GM12874 (cell line): Measurements from ENCODE around the gene OTOP1.

Experiments
- CTCF ChIP-seq: IDR thresholded peaks from 2 replicates; pipeline ENCODE4 v1.5.1; 2011; ENCODE audit warnings: low read depth, mild to moderate bottlenecking, control low read depth, low read length, moderate library complexity; ENCODE audit not compliant: insufficient read depth

The OTOP1 gene

GRCh38 chr4:4248029-4248884, 21.5 kb upstream of the OTOP1 start, which contains the start of gene TMEM128:
Gene TMEM128, minus strand, starts transcription at chr4:4248223. Its CDS starts 21 bp downstream, at chr4:4248202.
- TF ChIP-seq CTCF: no peak

- no peak for TF ChIP-seq CTCF
Observed at GRCh38 chr4:4247696-4248028, 20.9 kb upstream of the OTOP1 start.

DNA sequence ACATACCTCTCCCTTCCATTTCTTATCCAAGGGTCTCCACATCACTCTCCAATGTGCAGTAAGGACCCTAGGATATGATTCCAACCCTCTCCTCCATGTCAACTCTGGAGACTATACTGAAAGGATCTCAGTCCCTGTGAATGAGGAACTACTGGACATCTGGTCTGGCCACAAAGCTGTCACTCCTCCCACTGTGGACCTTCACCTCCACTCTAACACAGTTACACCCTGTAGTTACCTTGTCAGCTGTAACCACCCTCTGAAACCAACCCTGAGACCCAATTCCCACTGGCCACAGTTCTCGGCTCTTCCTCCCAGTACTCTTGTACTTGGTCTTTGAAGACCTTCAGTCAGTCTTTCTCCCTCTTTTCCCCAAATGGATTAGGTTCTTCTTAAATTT, 18.4 kb upstream of the OTOP1 start:
- no peak for TF ChIP-seq CTCF

- TF ChIP-seq CTCF: no peak
Observed at GRCh38 chr4:4233610-4234009, 6.9 kb upstream of the OTOP1 start.

DNA sequence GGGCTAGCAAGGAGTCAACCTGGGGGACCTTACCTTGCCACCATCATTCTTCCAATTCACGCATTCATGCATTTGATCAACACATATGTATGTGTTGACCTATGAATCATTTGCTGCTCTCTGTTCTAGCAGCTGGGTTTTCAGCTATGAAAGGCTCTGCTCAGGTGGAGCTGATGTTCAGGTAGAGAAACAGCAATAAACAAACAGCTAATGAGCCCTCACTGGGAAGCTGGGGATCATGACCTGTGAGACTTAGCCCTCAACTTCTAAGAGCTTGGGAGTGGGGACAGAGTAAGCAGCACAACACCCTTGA, 1.6 kb upstream of the OTOP1 start:
- TF ChIP-seq CTCF: no peak

- TF ChIP-seq CTCF: no peak
Observed at GRCh38 chr4:4227510-4228355, 1.0 kb upstream of the OTOP1 start.

DNA sequence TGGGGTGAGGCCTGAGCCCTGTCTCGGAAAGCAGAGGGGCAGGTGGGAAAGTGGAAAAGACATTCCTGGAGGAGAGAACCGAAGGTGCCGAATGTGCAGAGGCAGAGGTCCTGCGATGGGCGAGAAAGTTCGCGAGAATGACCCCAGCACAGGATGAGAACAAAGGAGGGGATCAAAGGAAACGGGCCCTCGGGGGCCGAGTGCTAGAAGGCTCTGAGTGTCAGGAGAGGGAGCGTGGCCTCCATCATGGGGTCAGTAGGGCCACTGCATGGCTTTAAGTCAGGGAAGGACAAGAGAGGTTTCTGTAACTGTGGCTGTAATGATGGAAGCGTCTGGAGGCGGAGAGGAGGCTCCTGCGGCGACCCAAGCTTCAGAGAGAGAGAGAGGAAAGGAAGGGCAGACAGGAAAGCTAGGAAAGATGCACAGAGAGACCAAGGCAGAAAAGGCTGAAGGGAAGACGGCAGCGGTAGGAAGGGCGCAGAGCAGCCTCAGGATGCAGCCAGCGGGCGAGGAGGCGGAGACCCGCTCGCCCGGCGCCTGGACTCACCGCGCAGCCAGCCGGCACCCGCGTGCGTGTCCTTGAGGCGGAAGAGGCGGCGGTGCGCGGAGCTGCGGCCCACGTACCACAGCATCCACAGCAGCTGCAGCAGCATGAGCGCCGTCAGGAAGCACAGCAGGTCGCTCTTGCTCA, 669 bp downstream of the OTOP1 start:
- TF ChIP-seq CTCF: no peak
